ENCODE results near the gene TMCC2. TPM values are rescaled to one million over a fixed set of nuclear protein-coding genes. Genes with fewer than 3 reads are reported as not detected.

Gene TMCC2
- total RNA-seq, 4 donors from 2014 or later, result 2.4 to 6.1 (median 5.3) TPM

DNA sequence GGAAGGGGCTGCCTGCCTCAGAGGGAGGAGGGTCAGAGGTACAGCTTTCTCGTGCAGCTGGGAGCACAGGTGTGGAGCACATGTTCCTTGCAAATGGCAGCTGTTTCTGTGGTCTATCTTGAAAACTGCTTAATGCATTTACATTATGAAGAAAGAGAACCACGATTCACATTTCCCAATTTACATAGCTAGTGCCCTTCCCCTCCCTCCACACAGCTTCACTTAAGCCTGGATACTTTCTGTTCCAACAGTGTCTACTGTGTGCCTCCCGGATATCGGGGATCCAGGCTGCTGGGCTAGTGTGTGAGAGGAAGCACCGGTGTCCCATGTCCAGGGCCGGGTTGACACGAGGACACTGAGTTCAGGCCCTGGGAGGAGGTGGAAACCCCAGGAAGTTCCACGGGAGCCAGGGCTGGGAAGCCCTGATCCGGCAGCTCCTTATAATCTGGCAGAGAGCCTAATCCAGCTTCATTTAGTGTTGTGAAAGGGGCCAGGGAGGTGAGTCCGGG lies 31.6 kb downstream of the TMCC2 start:
- Histone ChIP-seq H3K36me3 (no peaks in the 10 kb centered on the region), H3K4me1 (no peaks in the 10 kb centered on the region), H3K9me3 (no peaks in the 10 kb centered on the region), H3K27me3 (no peaks in the 10 kb centered on the region), H3K4me3 (no peak overlapping the region), H3K27ac (no peak overlapping the region)
- intact Hi-C loops (cut with DNase I; ENCODE audit: low total_unique reads), result no loop called here
- no peak for DNase-seq
- no peak for TF ChIP-seq POLR2A (IDR thresholded peaks at IDR 0.05)
- TF ChIP-seq, protein P1, sequence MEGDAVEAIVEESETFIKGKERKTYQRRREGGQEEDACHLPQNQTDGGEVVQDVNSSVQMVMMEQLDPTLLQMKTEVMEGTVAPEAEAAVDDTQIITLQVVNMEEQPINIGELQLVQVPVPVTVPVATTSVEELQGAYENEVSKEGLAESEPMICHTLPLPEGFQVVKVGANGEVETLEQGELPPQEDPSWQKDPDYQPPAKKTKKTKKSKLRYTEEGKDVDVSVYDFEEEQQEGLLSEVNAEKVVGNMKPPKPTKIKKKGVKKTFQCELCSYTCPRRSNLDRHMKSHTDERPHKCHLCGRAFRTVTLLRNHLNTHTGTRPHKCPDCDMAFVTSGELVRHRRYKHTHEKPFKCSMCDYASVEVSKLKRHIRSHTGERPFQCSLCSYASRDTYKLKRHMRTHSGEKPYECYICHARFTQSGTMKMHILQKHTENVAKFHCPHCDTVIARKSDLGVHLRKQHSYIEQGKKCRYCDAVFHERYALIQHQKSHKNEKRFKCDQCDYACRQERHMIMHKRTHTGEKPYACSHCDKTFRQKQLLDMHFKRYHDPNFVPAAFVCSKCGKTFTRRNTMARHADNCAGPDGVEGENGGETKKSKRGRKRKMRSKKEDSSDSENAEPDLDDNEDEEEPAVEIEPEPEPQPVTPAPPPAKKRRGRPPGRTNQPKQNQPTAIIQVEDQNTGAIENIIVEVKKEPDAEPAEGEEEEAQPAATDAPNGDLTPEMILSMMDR (IDR thresholded peaks at IDR 0.05), result no peak

DNA sequence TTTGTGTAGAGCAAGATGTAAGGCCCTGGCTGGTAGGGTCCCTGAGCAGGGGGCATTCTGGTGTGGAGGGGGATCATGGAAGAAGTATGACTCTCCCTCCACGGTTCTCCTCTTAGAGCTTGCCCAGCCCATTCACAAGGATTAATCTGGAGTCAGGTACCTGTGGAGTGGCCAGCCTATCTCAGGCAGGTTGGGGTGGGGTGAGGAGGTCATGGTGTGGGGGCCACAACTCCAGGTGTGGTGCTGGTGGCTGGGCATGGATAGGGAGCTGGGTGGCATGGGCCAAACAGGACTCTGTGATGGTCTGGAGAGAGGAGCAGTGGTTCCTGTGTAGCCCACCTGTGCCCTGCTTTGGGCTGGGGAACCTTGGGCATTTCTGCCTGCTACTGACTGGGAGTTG lies 32.3 kb downstream of the TMCC2 start:
- Histone ChIP-seq H3K36me3 (no peaks in the 10 kb centered on the region), H3K27ac (no peak overlapping the region), H3K4me1 (no peaks in the 10 kb centered on the region), H3K9me3 (no peaks in the 10 kb centered on the region), H3K27me3 (no peaks in the 10 kb centered on the region), H3K4me3 (no peak overlapping the region)
- no peak for DNase-seq
- intact Hi-C loops (cut with DNase I; ENCODE audit: low total_unique reads), result no loop called here
- TF ChIP-seq POLR2A (IDR thresholded peaks at IDR 0.05), result no peak
- TF ChIP-seq, protein P1 (IDR thresholded peaks at IDR 0.05), result no peak

DNA sequence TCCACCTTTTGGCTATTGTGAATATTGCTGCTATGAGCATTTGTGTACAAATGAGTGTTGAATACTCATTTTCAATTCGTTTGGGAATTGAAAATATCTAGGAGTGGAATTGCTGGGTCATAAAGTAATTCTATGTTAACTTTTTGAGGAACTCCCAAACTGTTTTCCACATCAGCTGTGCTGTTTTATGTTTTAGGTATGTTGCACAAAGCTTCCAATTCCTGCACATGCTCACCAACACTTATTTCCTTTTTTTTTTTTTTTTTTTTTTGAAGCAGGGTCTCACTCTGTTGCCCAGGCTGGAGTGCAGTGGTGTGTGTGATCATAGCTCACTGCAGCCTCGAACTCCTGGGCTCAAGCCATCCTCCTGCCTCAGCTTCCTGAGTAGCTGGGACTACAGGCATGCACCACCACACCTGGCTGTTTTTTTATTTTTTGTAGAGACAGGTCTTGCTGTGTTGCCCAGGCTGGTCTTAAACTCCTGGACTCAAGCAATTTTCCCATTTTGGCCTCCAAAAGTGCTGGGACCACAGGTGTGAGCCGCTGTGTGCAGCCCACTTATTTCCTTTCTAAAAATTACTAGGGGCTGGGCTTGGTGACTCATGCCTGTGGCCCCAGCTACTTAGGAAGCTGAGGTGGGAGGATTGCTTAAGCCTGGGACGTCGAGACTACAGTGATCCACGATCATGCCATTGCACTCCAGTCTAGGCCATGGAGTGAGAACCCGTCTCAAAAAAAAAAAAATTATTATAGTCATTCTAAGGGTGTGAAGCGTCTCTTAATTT lies 33.4 kb downstream of the TMCC2 start:
- intact Hi-C loops (cut with DNase I; ENCODE audit: low total_unique reads), result no loop called here
- no peak for TF ChIP-seq POLR2A (IDR thresholded peaks at IDR 0.05)
- TF ChIP-seq, protein P1 (IDR thresholded peaks at IDR 0.05), result no peak
- Histone ChIP-seq H3K4me1 (no peaks in the 10 kb centered on the region), H3K9me3 (no peaks in the 10 kb centered on the region), H3K4me3 (no peak overlapping the region), H3K27ac (no peak overlapping the region), H3K27me3 (no peaks in the 10 kb centered on the region), H3K36me3 (no peaks in the 10 kb centered on the region)
- DNase-seq, result no peak

DNA sequence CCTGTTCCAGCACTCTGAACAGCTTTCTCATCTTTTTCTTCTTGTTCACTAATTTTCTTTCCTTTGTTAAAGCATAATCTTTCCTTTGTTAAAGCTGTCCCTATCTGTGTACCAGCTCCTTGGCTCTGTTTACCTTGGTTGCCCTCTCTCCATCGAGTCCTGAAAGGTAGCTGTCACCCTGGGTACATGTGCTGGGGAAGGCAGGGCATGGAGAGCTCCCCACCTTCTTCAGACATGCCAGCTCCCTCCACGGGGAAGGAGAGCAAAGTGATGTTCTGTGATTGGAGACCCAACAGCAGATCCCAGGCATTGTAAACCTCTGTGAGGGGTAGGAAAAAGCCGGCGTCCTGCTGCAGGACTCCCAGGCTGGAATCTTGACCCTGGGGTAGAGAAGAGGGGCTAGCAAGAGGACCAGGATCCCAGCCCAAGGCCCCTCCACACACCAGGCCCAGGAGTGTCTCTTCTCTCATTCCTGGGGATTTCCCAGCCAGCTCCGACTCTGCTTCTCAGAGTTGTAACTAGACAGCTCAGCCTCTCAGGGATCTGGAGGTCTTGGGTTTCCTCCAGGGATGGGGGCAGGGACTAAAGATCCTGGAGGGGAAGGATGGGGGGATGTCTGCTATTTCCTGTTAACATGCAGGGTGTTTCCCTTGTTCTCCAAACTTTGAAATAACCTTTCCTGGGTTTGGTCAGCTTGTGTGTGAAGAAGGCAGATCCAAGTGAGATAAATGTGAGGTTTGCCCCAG lies 34.4 kb downstream of the TMCC2 start:
- TF ChIP-seq POLR2A (IDR thresholded peaks at IDR 0.05), result no peak
- TF ChIP-seq, protein P1 (IDR thresholded peaks at IDR 0.05), result no peak
- Histone ChIP-seq H3K27me3 (no peaks in the 10 kb centered on the region), H3K36me3 (no peaks in the 10 kb centered on the region), H3K9me3 (no peaks in the 10 kb centered on the region), H3K27ac (no peak overlapping the region), H3K4me1 (no peaks in the 10 kb centered on the region), H3K4me3 (no peak overlapping the region)
- DNase-seq, result no peak
- intact Hi-C loops (cut with DNase I; ENCODE audit: low total_unique reads), result no loop called here

DNA sequence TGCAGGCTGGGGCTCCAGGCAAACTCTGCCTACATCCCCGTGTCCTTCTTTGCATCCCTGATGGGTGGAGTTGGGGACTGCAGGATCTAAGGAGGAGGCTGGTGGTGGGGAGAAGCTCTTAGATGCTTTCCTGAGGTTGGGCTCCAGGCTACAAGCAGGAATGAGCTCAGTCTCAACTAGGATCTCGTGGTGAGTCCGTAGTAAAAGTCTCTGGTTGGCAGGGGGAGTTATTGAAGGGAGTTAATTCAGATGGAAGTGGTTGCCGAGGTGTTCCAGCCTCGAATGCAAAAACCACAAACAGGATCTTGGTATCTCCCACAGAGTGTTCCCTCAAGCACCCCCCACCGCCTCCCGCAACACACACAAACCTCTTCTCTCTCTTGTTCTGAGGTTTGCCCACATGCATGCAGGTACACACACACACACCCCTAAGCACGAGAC lies 35.0 kb downstream of the TMCC2 start:
- Histone ChIP-seq H3K4me1 (no peaks in the 10 kb centered on the region), H3K27ac (no peak overlapping the region), H3K27me3 (no peaks in the 10 kb centered on the region), H3K9me3 (no peaks in the 10 kb centered on the region), H3K4me3 (no peak overlapping the region), H3K36me3 (no peaks in the 10 kb centered on the region)
- DNase-seq, result no peak
- TF ChIP-seq, protein P1 (IDR thresholded peaks at IDR 0.05), result no peak
- TF ChIP-seq POLR2A (IDR thresholded peaks at IDR 0.05), result no peak
- intact Hi-C loops (cut with DNase I; ENCODE audit: low total_unique reads), result no loop called here

All from uterus (tissue), 4 donors.